K562 (cell line): ENCODE results near the gene BMP6. TPM values are rescaled to one million over a fixed set of nuclear protein-coding genes. Genes with fewer than 3 reads are reported as not detected.

Experiments
- CEBPG ChIP-seq, 3 experiments: fragments of 200-800 bp in 1 of 3; sonication (Bioruptor generic) in 1 of 3; sonication (generic) in 1 of 3; formaldehyde crosslinking in 1 of 3; IDR thresholded peaks in 2 of 3; conservative IDR thresholded peaks in 1 of 3; 2 replicates each; pipeline versions ENCODE4 v1.6.1 to v1.8.0; 2016 to 2022; ENCODE audit warnings: missing compliant biosample characterization in 2 of 3, missing genetic modification characterization in 2 of 3, mild to moderate bottlenecking in 1 of 3, missing genetic modification reagents in 1 of 3
- CREM ChIP-seq: IDR thresholded peaks from 2 replicates; pipeline ENCODE4 v1.6.1; 2014; ENCODE audit warnings: antibody characterized with exemption, low read depth
- EWSR1 ChIP-seq: fragments of 450-650 bp; IDR thresholded peaks from 2 replicates; pipeline ENCODE4 v1.6.1; 2018; ENCODE audit warnings: borderline replicate concordance, mild to moderate bottlenecking, low read depth, moderate library complexity; ENCODE audit not compliant: partially characterized antibody
- FOXJ2 ChIP-seq: fragments of 200-800 bp; sonication (Bioruptor generic); IDR thresholded peaks from 2 replicates; pipeline ENCODE4 v1.6.1; 2016; ENCODE audit warnings: missing genetic modification characterization, missing compliant biosample characterization
- HDGF ChIP-seq: fragments of 450-650 bp; IDR thresholded peaks from 2 replicates; pipeline ENCODE4 v1.6.1; 2016
- MYNN ChIP-seq, 2 experiments: sonication (generic); formaldehyde crosslinking in 1 of 2; IDR thresholded peaks; 2 replicates each; pipeline versions ENCODE4 v1.5.0 to v1.6.1; 2016 to 2020; ENCODE audit warnings: antibody characterized with exemption in 1 of 2, missing genetic modification reagents in 1 of 2
- NFE2L1 ChIP-seq: fragments of 450-650 bp; IDR thresholded peaks from 2 replicates; pipeline ENCODE4 v1.6.1; 2016; ENCODE audit warnings: missing genetic modification characterization, low read depth, mild to moderate bottlenecking, missing compliant biosample characterization, moderate library complexity, borderline replicate concordance
- RBM22 ChIP-seq: fragments of 200-400 bp; formaldehyde crosslinking; IDR thresholded peaks from 2 replicates; pipeline ENCODE4 v1.6.1; 2018; ENCODE audit warnings: low read length, low read depth; ENCODE audit not compliant: poor library complexity, severe bottlenecking
- RNF2 ChIP-seq: sonication (generic); IDR thresholded peaks from 2 replicates; pipeline ENCODE4 v1.6.1; 2016
- SETDB1 ChIP-seq: IDR thresholded peaks from one replicate; pipeline ENCODE4 v1.6.1; 2012; ENCODE audit warnings: low read length, control low read depth, inconsistent platforms
- SOX6 ChIP-seq: fragments of 450-650 bp; IDR thresholded peaks from 2 replicates; pipeline ENCODE4 v1.6.1; 2014; ENCODE audit warnings: mild to moderate bottlenecking
- TAF15 ChIP-seq: fragments of 200-400 bp; formaldehyde crosslinking; IDR thresholded peaks from 2 replicates; pipeline ENCODE4 v1.6.1; 2017; ENCODE audit warnings: mild to moderate bottlenecking, low read depth, low read length, moderate library complexity
- TGIF2 ChIP-seq: sonication (generic); formaldehyde crosslinking; IDR thresholded peaks from 2 replicates; pipeline ENCODE4 v1.8.1; 2022; ENCODE audit warnings: mild to moderate bottlenecking, missing genetic modification reagents, moderate library complexity
- YY1 ChIP-seq, 3 experiments: IDR thresholded peaks; 2 replicates each; pipeline ENCODE4 v1.6.1; 2011; ENCODE audit warnings: low read length in 2 of 3, mild to moderate bottlenecking in 2 of 3, moderate library complexity in 2 of 3, borderline replicate concordance in 1 of 3, control low read depth in 1 of 3, low read depth in 1 of 3; ENCODE audit not compliant: insufficient read depth in 3 of 3, insufficient replicate concordance in 2 of 3, control insufficient read depth in 1 of 3, insufficient read length in 1 of 3; ENCODE audit errors: extremely low read depth in 1 of 3
- polyA plus RNA-seq, 8 experiments: library from polyadenylated mRNA; depleted of rRNA in 4 of 8; stranded (reverse) in 5 of 8; unstranded in 3 of 8; fragments of >200 nt; fragmentation: Nextera tagmentation in 2 of 8; fragmentation: Illumina TruSeq in 1 of 8; extraction: Ambion mirVana in 2 of 8; extraction: Trizol in 1 of 8; gene quantifications; 2 replicates each; pipeline versions ENCODE4 v1.2.1 to v1.2.3, GENCODE V29; 2011 to 2014; ENCODE audit warnings: inconsistent platforms in 1 of 8, missing spikeins in 1 of 8
- total RNA-seq, 7 experiments: library from RNA; depleted of rRNA in 6 of 7; stranded (reverse); fragments of >200 nt in 6 of 7; fragmentation: Illumina TruSeq in 2 of 7; extraction: Trizol in 2 of 7; gene quantifications; 2 replicates each; pipeline versions ENCODE4 v1.2.1 to v1.2.3, GENCODE V29; 2011 to 2021; ENCODE audit warnings: low replicate concordance in 1 of 7
- TF ChIP-seq, protein P1 (sequence below): sonication (generic); formaldehyde crosslinking; IDR thresholded peaks from 2 replicates; pipeline ENCODE4 v1.8.0; 2022; ENCODE audit warnings: mild to moderate bottlenecking, low read depth, missing genetic modification reagents
- TF ChIP-seq, protein P2 (sequence below): sonication (generic); formaldehyde crosslinking; IDR thresholded peaks from 2 replicates; pipeline ENCODE4 v1.8.0; 2022; ENCODE audit warnings: mild to moderate bottlenecking, missing genetic modification reagents
- TF ChIP-seq, protein P3 (sequence below): fragments of 450-650 bp; IDR thresholded peaks from 2 replicates; pipeline ENCODE4 v1.6.1; 2016; ENCODE audit warnings: low read depth, mild to moderate bottlenecking, moderate library complexity
- TF ChIP-seq, protein P4 (sequence below): sonication (generic); formaldehyde crosslinking; IDR thresholded peaks from 2 replicates; pipeline ENCODE4 v1.8.1; 2023; ENCODE audit warnings: mild to moderate bottlenecking, missing genetic modification reagents, moderate library complexity
- TF ChIP-seq, protein P5 (sequence below), 2 experiments: fragments of 450-650 bp; conservative IDR thresholded peaks; 2 replicates each; pipeline ENCODE4 v1.6.1; 2017; ENCODE audit warnings: mild to moderate bottlenecking in 2 of 2, moderate library complexity in 2 of 2

The BMP6 gene
- total and polyA plus RNA-seq, 9 of the 15 experiments (the other 6 are each of a cell fraction or from before 2014, with no cell fraction given), result 0.01 to 0.13 (median 0.06) TPM; not detected in 3

DNA sequence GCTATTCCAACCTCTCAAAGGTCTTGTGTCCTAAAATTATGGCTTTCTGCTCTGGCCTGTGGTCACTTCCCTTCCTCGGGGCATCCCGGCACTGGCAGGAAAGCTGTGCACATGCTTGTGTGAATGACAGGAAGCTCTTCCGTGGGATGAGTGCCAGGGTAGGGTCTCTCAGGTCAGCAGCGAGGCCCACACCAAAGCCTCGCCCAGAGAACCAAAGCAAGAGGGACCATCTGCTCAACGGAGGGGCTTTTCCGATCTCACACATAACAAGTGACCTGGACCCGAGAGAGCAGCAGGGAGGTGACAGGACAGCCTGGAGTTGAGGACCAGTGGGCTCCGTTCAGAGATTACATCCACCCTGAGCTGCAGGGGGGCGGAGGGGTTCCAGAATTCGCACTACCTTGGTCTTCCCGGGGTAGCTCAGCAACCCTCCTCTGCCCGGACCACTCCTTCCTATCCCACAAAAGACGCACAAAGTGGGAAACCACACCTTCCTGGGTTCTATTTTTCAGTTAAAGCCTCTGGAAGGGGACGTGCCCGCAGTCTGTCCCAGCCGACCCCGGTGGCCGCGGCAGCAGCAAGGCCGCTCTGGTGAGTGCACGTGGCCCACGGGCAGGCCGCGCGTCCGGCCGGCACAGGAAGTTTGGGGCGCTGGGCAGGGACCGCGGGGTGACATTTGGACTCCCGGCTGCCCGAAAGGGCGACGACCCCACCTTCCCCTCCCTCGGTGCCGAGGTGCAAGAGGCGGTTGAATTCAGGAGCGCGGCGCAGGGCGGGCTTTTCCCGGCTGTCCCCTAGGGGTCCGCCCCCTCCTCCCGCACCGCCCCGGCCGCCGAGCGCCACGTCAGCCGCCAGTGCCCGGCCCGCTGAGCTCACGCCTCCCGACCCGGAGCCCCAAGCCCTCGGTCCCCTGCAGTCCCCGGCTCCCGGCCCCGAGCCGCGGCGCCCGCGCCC, 183.7 kb downstream of the BMP6 start (continued):
- TF ChIP-seq CEBPG (CRISPR knock-in tag; IDR thresholded peaks at IDR 0.05) (no peak), CEBPG (tag; conservative IDR thresholded peaks at IDR 0.05 in 1 of 2, IDR thresholded peaks at IDR 0.05 in 1 of 2) (no peak), RNF2 (no peak), HDGF (no peak), FOXJ2 (tag) (no peak), NFE2L1 (tag) (no peak), CREM (peak; percentile 64; the same call in 1 of the 2 replicates), MYNN (IDR thresholded peaks at IDR 0.05) (no peak), MYNN (CRISPR knock-in tag; IDR thresholded peaks at IDR 0.05) (no peak), TGIF2 (CRISPR knock-in tag) (0 out of 2 replicates have a peak, but pooled peaks have one; percentile 81), SETDB1 (no peak), YY1 (IDR thresholded peaks at IDR 0.05; ENCODE audit: borderline replicate concordance in 1 of 3, control insufficient read depth in 1 of 3, extremely low read depth in 1 of 3, insufficient read depth in 3 of 3, insufficient read length in 1 of 3, insufficient replicate concordance in 2 of 3, low read depth in 1 of 3, low read length in 2 of 3) (peak in 1 of 3 experiments; percentile 23), TAF15 (no peak), SOX6 (no peak), EWSR1 (no peak), RBM22 (peak; percentile 69)
- TF ChIP-seq, protein P1, sequence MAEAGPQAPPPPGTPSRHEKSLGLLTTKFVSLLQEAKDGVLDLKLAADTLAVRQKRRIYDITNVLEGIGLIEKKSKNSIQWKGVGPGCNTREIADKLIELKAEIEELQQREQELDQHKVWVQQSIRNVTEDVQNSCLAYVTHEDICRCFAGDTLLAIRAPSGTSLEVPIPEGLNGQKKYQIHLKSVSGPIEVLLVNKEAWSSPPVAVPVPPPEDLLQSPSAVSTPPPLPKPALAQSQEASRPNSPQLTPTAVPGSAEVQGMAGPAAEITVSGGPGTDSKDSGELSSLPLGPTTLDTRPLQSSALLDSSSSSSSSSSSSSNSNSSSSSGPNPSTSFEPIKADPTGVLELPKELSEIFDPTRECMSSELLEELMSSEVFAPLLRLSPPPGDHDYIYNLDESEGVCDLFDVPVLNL (CRISPR knock-in tag), result peak; percentile 39; the same call in 1 of the 2 replicates
- TF ChIP-seq, protein P2, sequence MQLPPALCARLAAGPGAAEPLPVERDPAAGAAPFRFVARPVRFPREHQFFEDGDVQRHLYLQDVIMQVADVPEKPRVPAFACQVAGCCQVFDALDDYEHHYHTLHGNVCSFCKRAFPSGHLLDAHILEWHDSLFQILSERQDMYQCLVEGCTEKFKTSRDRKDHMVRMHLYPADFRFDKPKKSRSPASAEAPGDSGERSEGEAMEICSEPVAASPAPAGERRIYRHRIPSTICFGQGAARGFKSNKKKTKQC, result peak; percentile 89; the same call in 1 of the 2 replicates
- TF ChIP-seq, protein P3, sequence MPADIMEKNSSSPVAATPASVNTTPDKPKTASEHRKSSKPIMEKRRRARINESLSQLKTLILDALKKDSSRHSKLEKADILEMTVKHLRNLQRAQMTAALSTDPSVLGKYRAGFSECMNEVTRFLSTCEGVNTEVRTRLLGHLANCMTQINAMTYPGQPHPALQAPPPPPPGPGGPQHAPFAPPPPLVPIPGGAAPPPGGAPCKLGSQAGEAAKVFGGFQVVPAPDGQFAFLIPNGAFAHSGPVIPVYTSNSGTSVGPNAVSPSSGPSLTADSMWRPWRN, result no peak
- TF ChIP-seq, protein P4, sequence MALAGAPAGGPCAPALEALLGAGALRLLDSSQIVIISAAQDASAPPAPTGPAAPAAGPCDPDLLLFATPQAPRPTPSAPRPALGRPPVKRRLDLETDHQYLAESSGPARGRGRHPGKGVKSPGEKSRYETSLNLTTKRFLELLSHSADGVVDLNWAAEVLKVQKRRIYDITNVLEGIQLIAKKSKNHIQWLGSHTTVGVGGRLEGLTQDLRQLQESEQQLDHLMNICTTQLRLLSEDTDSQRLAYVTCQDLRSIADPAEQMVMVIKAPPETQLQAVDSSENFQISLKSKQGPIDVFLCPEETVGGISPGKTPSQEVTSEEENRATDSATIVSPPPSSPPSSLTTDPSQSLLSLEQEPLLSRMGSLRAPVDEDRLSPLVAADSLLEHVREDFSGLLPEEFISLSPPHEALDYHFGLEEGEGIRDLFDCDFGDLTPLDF (CRISPR knock-in tag), result peak; percentile 45; the same call in 1 of the 2 replicates
- TF ChIP-seq, protein P5, sequence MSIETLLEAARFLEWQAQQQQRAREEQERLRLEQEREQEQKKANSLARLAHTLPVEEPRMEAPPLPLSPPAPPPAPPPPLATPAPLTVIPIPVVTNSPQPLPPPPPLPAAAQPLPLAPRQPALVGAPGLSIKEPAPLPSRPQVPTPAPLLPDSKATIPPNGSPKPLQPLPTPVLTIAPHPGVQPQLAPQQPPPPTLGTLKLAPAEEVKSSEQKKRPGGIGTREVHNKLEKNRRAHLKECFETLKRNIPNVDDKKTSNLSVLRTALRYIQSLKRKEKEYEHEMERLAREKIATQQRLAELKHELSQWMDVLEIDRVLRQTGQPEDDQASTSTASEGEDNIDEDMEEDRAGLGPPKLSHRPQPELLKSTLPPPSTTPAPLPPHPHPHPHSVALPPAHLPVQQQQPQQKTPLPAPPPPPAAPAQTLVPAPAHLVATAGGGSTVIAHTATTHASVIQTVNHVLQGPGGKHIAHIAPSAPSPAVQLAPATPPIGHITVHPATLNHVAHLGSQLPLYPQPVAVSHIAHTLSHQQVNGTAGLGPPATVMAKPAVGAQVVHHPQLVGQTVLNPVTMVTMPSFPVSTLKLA (conservative IDR thresholded peaks at IDR 0.05), result peak; percentile 95 to 97
